HG03565 (cell line): Measurements from ENCODE around the gene CRABP1.

ENCODE experiments used
- ATAC-seq: cut with Tn5 transposase; IDR thresholded peaks from one replicate; pipeline ENCODE4 v1.9.1; 2021; ENCODE audit warnings: mild to moderate bottlenecking, moderate library complexity; ENCODE audit not compliant: unreplicated experiment

The CRABP1 gene

GRCh38 chr15:78397382-78397781 is 57.2 kb downstream of the CRABP1 start:
- ATAC-seq = no peak
